ACHN (cell line): Measurements from ENCODE around the gene MLPH.
A peak's percentile ranks its signal among the peaks of the same experiment; 100 is the strongest.

Experiments used
- DNase-seq: peaks from one replicate; pipeline ENCODE4 v3.0.0-alpha.2; 2015
- in situ Hi-C: cut with HindIII; loops from 2 replicates; pipeline ENCODE4 v1.10.0; 2017; ENCODE audit warnings: low sequenced_read_pairs, low pct_ligation_motif_present, low pct_unique_long_range_greater_than_20kb

MLPH gene

DNA sequence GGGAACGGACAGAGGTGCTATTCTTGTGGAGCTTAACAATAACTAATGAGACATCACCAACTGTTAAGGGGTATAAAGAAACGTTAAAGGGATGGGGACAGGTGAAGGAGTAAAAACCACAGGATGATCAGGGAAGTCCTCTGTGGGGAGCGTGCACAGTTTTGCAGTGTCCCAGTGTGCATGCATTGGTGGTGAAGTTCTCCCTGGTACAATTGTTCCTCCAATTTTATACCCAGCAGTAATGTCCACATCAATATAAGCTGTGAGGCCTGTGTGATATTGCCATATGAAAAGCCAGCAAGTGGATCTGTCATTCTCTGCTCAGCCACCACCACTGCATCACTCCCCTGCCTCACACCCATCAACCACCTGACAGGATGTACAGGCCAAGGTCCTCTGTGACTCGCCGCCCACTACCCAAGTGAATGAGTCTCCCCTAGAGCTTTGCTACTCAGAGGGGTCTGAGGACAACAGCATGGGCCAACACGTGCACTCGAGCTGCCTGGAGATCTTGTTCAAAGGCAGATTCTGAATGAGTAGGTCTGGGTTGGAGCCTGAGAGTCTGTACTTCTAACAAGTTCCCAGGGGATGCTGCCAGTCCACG, 4.6 kb downstream of the MLPH start:
- in situ Hi-C loops = no loop called here

DNA sequence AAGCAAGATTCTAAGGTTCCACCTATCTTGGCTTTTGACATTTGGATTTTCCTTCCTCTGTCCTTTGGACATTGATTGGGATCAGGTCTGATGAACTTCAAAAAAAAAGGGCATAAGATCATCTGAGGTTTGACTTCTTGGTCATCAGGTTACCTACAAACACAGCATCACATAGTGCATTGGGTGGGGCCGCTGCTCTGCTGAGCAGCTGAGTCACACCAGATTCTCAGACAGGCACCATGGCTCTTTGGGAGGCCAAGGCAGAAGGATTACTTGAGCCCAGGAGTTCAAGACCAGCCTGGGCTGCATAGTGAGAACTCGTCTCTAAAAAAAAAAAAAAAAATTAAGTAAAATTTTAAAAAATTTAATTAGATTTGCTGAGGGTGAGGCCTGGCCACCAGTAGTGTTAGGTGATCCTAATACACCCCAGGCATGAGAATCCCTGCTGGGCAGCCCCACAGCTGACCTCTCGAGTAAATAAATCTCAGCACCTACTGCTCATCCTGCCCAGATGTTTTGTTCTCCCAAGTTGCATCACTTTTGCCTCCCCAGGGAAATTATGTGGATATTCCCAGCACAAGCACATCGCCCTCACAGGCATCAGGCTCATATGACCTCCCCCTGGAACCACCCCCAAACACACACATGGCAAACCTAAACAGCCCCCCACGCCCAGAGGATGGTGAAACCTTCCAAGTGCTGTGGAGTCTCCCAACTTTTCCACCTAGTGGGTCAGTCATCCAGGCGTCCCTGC, 5.3 kb downstream of the MLPH start:
- no peak for DNase-seq
- in situ Hi-C loops = no loop called here

More for the DNA sequence above, 4.6 kb downstream of the MLPH start:
- DNase-seq = no peak

DNA sequence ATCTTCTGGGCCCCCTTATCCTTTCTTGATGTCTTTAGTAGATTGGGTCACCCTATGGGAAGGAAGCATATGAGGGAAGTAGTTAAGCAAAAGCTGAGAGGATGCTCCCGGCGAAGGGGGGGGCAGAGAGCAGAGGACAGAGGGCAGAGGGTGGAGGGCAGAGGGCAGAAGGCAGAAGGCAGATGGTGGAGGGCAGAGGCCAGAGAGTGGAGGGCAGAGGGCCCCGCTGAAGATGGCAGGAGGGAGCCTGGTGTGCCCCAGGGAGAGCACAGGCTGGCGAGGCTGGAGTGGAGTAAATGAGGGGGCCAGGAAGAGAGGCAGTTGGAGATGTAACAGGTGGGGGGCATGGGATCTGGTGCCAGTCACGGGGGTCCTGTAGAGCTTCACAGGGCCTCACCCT, 7.0 kb downstream of the MLPH start:
- DNase-seq = no peak
- in situ Hi-C loops = no loop called here

DNA sequence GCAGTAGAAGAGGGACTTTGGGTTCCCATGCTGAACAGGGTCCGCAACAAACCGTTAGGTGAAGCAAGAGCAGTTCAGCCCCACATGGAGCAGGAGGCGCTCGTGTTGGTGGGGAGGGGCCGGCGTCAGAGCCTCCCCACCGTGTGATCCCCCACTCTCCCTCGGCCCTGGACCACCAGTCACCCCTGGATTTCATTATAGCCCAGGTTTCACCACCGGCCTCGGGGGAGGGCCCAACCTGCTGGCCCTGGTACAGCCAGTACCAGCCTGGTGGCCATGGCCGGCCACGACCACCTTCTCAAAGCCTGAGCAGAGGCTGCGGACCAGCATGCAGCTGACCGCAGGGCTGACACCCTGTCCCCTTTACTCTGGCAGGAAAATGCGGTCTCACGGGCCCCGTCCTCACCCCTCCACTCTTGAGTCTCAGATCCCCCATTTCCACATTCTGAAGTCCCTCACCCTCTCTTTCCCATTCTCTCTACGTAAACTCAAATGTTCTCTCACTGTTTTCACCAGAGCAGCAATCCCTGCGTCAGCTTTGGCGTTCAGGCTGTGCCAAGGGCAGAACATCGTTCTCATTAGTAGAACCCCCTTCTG, 8.6 kb downstream of the MLPH start:
- DNase-seq = no peak
- in situ Hi-C loops = no loop called here

DNA sequence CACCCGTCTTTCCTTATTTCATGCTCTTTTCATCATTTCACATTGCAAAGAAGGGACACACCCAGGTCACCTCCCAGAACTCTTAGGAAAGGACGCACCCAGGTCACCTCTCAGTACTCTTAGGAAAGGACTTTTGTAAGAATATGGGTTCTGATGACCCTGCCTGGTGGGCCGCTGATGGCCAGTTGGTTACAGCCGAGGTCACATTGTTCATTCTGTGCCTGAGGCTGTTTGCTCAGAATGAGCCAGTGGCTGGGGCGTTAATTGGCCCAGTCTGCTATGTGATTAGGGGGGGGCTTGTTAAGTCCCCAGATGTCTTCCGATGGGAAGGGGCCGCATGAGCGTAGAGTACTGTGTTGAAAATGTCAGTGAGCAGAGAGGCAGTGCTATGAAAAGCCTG, 9.4 kb downstream of the MLPH start:
- in situ Hi-C loops = no loop called here
- no peak for DNase-seq

DNA sequence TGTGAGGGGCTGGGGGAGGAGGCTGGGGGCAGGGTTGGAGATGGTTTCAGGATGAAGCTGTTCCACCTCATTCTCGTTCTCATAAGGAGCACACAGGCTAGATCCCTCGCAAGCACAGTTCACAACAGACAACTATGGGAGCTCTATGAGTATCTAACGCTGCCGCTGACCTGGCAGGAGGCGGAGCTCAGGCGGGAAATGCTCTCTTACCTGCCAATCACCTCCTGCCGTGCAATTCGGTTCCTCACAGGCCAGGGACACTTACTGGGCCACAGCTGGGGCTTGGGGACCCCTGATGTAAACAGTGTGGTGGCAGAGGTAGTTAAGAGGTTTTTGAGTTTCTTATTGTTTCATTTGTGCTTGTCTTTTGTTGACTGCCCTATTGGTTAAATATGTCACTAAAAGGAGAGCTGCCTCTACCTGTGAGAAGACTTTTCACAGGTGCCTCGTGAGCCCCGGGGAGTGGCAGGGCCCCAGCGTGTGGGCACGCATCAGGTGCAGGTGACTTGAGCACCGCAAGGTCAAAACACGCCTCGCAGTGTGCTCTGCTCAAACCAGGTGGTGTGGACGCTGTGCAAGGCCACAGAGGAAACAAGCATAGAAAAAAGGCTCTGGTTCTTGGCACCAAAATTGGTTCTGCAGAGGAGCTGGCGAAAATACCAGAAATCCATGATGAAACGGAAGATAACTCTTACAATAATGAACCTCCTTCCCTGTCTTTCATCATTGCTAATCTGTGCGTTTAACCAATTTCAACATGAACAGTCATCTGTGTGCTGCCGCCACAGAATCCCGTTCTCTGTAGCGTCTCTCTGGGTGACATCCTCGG, 10.2 kb downstream of the MLPH start:
- no peak for DNase-seq
- in situ Hi-C loops = no loop called here

DNA sequence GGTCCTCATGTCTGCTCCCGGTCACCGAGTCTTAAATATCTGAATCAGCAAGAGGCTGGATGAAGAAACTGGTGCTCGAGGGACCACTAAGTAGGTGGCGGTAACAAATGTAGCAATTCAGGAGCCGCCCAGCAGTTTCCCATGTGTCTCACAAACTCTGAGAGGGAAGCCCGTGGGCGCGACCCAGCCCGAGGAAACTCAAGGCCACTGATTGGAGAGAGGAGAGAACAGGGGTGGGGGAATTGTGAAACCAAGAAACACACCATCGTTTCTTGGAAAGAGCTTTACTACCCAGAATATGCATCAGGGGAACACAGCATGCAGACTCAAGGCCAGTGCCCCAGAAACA, 10.8 kb downstream of the MLPH start:
- no peak for DNase-seq
- in situ Hi-C loops = no loop called here

DNA sequence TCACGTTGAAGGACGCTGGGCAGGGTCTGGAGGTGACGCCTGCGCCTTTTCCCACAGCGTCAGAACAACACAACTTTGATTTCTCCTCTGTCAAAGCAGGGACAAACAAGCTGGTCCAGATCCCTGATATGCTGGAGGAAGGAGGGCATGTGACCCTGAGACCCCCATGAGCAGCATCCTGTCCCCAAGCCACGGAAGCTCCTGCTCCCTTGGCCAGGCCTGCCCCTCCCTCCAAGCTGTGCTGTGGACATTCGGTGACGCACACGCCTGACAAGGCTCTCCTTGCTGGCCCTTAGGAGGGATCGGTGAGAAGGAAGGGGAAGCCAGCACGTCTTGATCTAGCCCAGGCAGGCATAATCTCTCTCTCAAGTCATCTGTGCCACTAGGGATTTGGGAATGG, 11.3 kb downstream of the MLPH start:
- in situ Hi-C loops = no loop called here
- no peak for DNase-seq

DNA sequence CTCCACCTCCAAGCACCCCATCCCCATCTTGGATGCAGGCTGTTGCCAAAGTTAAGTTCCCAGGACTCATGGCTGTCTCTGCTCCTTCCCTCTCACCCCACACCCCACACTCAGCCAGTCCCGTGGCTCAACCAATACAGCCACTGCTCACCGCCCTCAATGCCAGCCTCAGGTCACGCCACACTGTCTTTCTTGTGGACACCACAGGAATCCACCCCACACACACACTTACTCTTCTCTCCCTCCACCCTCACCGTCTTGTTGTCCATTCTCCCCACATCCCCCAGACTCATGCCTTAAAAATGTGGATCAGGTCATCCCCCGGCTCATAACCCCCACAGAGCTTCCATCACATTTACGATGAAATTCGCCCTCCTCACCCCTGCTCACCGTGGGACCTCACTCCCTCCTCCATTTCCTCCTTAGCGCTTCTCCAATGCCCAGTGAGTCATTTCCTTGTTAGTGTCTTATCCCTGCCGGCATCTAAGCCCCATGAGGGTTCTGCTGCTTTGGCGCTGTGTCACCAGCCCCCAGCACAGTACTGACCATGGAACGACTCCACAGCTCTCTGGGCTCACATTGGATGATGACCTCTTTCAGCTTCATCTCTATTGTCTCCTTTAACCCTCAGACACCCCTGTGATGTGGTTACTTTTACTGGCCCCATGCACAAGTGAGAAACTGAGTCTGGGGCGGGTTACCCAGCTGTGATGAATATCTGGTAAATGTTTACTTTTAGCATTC, 13.8 kb downstream of the MLPH start:
- in situ Hi-C loops = no loop called here
- peak; percentile 99 for DNase-seq

DNA sequence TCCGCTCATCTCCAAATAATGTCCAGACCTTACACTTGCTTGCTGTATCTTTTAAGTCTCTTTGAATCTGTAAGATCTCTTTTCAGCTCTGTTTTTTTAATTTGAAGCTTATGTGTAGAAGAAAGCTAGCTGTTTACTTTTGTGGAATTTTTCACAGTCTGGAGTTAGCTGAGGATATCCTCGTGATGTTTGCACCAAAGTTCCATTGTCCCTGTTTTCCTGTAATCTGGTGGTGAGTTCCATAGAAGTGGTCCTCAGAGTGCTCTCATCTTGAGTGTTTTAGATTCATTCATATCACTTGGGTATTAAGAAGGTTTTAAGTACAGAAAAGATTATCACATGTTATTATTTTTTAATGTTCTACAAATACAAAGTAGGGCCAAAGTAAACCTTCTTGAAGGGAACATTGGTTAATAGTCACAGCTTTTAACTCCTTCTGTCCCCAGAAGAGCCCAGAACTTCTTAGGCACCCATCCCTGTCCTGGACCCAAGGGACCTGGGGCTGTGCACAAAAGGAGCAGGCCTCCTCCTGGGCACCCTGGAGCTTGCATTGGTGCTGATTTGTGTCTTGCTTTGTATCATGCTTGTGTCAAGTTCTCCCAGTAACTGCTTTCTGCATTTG, 15.0 kb downstream of the MLPH start:
- DNase-seq = no peak
- in situ Hi-C loops = no loop called here

DNA sequence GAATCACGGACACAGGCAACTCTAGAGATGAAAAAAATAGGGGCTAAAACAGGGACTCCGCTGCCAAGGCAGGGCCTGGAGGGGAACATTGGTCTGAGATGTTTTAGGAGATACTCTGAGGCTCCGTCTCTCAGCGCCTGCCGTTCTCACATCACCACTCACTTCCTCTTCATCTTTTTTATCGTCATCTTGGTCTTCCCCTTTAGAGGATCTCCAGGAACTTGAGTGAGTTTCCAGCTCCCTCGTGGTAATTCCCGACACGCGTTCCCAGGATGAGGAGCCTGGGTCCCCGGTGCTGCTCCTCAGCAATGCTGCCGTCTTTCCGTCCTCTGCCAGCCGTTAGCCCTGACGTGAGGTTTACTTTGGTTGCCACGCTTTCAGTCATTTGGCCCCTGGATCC, 16.1 kb downstream of the MLPH start:
- in situ Hi-C loops = no loop called here
- DNase-seq = no peak

DNA sequence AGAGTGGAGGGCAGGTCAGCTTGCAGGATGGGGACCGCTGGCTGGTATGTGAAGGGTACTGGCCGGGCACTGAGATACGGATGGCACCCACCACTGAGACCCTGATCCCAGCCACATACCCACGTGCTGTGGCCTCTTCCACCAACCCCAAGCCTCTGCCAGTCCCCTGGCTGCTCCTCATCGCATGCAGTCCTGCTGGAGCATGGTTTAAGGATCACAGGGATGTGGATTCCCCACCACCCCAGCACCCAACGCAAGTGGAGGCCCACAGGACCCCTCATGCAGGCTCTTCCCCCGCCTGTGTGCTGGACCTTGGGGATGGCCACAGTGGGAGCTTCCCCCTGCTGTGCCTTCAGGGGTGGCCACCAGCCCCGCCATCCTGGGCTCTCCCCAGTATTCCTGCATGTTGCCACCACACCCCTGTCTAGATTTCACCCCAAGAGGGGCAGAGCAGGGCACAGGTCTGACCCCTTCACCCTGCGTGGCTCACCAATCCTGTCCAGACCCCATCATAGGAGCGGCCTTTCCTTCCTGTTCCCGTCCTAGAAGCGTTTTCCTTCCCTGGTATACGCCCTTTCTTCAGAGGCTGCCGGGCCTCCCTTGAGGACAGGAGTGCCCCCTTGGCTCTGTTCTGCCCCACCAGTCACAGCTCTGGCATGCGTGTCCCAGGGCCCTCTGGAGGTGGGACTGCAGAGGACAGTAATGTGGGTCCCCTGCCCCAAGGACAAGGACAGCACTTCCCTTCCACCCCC, 18.3 kb downstream of the MLPH start:
- in situ Hi-C loops = no loop called here
- DNase-seq = no peak

DNA sequence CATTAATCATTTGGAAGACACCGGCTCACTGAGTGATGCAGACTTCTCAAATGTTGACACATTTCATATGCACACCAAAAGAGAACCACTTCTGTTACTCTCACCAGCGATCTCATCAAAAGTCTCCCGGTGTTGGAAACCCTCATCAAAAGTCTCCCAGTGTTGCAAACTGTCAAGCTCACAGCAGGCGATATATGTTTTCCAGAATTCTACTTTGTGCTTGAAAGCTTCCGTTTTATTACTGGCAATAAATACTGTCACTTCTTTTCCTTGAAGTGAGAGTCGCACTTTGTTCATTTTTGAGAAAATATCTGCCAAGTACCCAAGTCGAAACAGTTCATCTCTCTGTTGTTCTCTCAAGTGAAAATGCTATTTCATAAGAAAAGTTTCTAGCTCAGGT, 20.5 kb downstream of the MLPH start:
- DNase-seq = no peak
- in situ Hi-C loops = no loop called here

DNA sequence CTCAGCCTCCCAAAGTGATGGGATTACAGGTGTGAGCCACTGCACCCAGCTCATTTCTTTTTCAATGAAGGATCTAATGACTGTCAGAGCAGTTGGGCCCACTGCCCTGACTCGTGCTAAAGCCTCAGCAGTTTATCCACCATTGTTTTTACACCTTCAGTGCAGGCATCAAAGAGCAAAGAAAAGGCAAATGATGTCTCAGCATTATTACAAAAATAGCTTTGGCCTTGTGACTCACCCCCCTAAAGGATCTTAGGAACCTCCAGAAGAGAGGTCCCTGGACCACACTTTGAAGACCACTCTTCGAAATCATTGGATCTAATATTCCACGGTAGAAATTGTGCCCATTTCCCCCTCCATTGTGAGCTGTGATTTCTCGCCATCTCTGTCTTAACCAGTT, 21.3 kb downstream of the MLPH start:
- in situ Hi-C loops = no loop called here
- DNase-seq = no peak

DNA sequence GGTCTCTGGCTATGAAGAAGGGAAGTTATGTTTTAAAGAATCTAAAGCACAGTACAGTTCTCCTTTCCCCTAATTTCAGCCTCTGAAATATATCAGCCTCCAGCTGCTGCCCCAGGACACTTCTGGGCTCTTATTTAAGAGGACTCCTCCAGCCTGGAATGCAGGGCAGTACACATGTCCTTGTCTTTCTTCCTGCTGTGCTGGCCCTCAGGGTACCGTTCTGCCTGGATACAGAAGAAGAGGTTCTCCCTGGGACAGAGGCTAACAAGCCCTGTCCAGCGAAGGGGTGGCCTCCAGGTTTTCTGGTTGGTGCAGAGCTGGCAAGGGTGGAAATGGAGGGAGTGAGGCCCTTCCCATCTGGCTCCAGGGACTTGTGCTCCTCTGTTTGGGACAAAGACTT, 22.1 kb downstream of the MLPH start:
- DNase-seq = no peak
- in situ Hi-C loops = no loop called here

DNA sequence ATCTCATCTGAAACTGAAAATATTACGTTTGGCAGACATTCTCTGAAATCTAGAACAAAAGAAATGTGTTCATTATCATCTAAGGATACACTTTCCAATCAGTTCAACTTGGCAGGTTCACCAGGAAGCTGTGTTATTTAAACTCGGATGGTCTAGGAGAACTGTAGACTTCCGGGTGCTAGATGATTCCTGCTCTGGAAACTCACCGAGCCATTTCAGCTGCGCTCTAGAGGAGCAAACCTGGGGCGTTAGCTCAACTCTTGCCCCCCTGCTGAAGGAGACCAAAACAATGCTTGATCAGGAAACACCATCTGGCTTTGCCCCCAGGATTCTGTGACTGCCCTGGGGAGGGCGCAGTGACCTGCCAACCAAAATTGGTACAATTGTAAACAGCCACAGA, 22.9 kb downstream of the MLPH start:
- no peak for DNase-seq
- in situ Hi-C loops = no loop called here

DNA sequence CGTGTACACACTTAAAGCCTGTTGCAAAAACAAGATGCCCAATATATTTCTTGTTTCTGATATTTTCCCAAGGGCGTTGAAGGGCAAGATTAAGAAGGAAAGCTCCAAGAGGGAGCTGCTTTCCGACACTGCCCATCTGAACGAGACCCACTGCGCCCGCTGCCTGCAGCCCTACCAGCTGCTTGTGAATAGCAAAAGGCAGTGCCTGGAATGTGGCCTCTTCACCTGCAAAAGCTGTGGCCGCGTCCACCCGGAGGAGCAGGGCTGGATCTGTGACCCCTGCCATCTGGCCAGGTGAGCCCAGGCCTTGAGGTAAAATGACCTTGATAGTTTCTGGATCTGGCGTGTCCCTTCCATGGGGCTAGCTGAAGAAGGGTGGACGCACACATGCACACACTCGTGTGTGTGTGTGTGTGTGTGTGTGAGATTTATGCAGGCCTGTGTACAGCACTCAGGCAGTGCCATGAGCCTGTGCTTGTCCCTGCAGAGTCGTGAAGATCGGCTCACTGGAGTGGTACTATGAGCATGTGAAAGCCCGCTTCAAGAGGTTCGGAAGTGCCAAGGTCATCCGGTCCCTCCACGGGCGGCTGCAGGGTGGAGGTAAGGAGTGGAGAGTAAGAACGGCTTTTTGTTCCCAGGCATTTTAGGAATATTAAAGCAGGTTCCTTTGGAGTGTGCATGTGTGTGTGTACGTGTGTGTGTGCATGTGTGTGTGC, 23.6 kb downstream of the MLPH start:
- in situ Hi-C loops = no loop called here
- no peak for DNase-seq
